ENCODE measurements around the gene UBE2G2.

DNA sequence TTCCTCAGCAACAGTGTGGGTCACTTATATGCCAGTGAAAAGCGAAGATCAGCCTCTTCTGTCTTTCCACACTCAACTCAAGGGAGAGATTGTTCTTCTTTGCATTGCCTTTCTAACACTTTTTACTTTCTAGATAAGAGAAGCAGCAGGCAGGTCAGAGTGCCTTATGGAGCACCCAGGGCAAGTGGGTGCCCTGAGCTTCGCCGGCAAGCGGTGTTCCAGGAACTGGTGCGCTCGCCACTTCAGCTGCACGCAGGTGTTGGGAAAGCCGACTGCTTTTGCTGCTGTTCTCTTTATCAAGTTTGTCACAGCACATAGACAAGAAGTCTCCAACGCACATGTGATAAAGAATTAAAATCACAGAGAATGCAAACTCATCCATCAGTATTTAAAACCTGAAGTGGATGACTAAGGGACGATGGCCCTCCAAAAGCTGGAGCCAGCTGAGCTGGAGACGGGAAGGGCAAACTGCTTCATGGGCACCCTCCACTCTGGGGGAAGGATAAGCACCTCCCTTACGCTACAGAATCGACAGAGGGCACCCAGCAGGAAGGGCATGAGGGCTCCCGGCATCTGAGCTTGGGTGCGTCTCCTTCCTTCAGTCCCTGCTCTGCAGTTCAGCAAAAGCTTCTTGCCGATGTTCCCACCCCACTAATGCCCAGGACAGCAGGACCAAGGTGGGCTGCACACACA lies 20.7 kb downstream of the UBE2G2 start:
- TF ChIP-seq, protein P1, sequence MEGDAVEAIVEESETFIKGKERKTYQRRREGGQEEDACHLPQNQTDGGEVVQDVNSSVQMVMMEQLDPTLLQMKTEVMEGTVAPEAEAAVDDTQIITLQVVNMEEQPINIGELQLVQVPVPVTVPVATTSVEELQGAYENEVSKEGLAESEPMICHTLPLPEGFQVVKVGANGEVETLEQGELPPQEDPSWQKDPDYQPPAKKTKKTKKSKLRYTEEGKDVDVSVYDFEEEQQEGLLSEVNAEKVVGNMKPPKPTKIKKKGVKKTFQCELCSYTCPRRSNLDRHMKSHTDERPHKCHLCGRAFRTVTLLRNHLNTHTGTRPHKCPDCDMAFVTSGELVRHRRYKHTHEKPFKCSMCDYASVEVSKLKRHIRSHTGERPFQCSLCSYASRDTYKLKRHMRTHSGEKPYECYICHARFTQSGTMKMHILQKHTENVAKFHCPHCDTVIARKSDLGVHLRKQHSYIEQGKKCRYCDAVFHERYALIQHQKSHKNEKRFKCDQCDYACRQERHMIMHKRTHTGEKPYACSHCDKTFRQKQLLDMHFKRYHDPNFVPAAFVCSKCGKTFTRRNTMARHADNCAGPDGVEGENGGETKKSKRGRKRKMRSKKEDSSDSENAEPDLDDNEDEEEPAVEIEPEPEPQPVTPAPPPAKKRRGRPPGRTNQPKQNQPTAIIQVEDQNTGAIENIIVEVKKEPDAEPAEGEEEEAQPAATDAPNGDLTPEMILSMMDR (IDR thresholded peaks at IDR 0.05), result no peak
- TF ChIP-seq, protein P2, sequence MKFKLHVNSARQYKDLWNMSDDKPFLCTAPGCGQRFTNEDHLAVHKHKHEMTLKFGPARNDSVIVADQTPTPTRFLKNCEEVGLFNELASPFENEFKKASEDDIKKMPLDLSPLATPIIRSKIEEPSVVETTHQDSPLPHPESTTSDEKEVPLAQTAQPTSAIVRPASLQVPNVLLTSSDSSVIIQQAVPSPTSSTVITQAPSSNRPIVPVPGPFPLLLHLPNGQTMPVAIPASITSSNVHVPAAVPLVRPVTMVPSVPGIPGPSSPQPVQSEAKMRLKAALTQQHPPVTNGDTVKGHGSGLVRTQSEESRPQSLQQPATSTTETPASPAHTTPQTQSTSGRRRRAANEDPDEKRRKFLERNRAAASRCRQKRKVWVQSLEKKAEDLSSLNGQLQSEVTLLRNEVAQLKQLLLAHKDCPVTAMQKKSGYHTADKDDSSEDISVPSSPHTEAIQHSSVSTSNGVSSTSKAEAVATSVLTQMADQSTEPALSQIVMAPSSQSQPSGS (CRISPR knock-in tag; IDR thresholded peaks at IDR 0.05; ENCODE audit: borderline replicate concordance, low read depth), result no peak
